Activated CD4-positive, alpha-beta T cell treated with anti-CD3 and anti-CD28 coated beads, Interleukin-2, amount 50 U/mL, for 1 hour (primary cell): ENCODE results near the gene TTN.

ENCODE experiments used
- DNase-seq: peaks from one replicate; pipeline ENCODE4 v3.0.0-alpha.2; 2020

TTN gene

GRCh38 chr2:178807227-178808008 is at the start of gene TTN:
TTN (minus strand) TSS chr2:178807423; CDS start chr2:178804642, 2,781 bp downstream.
- no peak for DNase-seq

- DNase-seq: no peak
These were observed 47.9 kb upstream of the TTN start for GRCh38 chr2:178855151-178855550.

GRCh38 chr2:178848335-178848734 is 41.1 kb upstream of the TTN start:
- DNase-seq: no peak

GRCh38 chr2:178846458-178846802 is 39.2 kb upstream of the TTN start:
- DNase-seq: no peak

- no peak for DNase-seq
These were observed 38.6 kb upstream of the TTN start for GRCh38 chr2:178845566-178846457.

GRCh38 chr2:178844701-178845100 is 37.5 kb upstream of the TTN start:
- no peak for DNase-seq

GRCh38 chr2:178844269-178844668 is 37.0 kb upstream of the TTN start:
- no peak for DNase-seq

- no peak for DNase-seq
These were observed 36.5 kb upstream of the TTN start for GRCh38 chr2:178843697-178844096.

- DNase-seq: no peak
These were observed 29.6 kb upstream of the TTN start for GRCh38 chr2:178836807-178837206.

- no peak for DNase-seq
These were observed 26.9 kb upstream of the TTN start for GRCh38 chr2:178834086-178834485.

- no peak for DNase-seq
These were observed 26.2 kb upstream of the TTN start for GRCh38 chr2:178833382-178833781.

GRCh38 chr2:178830451-178830850 is 23.2 kb upstream of the TTN start:
- DNase-seq: no peak

- no peak for DNase-seq
These were observed 22.8 kb upstream of the TTN start for GRCh38 chr2:178829981-178830380.

GRCh38 chr2:178829299-178829960 is 22.2 kb upstream of the TTN start:
- no peak for DNase-seq

- no peak for DNase-seq
These were observed 21.3 kb upstream of the TTN start for GRCh38 chr2:178828486-178828881.

GRCh38 chr2:178827739-178828485 is 20.7 kb upstream of the TTN start:
- no peak for DNase-seq

- no peak for DNase-seq
These were observed 19.9 kb upstream of the TTN start for GRCh38 chr2:178827111-178827510.

GRCh38 chr2:178825183-178825582 is 18.0 kb upstream of the TTN start:
- DNase-seq: no peak

- DNase-seq: no peak
These were observed 17.0 kb upstream of the TTN start for GRCh38 chr2:178824181-178824580.

GRCh38 chr2:178819992-178820391 is 12.8 kb upstream of the TTN start:
- no peak for DNase-seq

GRCh38 chr2:178819147-178819875 is 12.1 kb upstream of the TTN start:
- DNase-seq: no peak

- no peak for DNase-seq
These were observed 4.7 kb upstream of the TTN start for GRCh38 chr2:178811901-178812300.
